Measurements from ENCODE around the gene MED23. TPM values are rescaled to one million over a fixed set of nuclear protein-coding genes. Genes with fewer than 3 reads are reported as not detected.

Gene MED23
- total RNA-seq, 4 donors from 2014 or later: 17.1 to 21.2 (median 18.7) TPM

GRCh38 chr6:131575834-131576478, 52.1 kb downstream of the MED23 start:
- intact Hi-C loops (cut with DNase I): no loop called here
- DNase-seq (ENCODE audit: extremely low spot score): no peak
- H3K27ac ChIP-seq (replicated peaks in 1 of 4): no peak overlapping the region
- no peaks in the 10 kb centered on the region for H3K27me3 ChIP-seq
- H3K36me3 ChIP-seq: peaks cover 2 to 65% (median 21%) of the 10 kb centered on the region in 4 donors
- no peaks in the 10 kb centered on the region for H3K4me1 ChIP-seq
- H3K4me3 ChIP-seq: no peak overlapping the region
- TF ChIP-seq, protein P1, sequence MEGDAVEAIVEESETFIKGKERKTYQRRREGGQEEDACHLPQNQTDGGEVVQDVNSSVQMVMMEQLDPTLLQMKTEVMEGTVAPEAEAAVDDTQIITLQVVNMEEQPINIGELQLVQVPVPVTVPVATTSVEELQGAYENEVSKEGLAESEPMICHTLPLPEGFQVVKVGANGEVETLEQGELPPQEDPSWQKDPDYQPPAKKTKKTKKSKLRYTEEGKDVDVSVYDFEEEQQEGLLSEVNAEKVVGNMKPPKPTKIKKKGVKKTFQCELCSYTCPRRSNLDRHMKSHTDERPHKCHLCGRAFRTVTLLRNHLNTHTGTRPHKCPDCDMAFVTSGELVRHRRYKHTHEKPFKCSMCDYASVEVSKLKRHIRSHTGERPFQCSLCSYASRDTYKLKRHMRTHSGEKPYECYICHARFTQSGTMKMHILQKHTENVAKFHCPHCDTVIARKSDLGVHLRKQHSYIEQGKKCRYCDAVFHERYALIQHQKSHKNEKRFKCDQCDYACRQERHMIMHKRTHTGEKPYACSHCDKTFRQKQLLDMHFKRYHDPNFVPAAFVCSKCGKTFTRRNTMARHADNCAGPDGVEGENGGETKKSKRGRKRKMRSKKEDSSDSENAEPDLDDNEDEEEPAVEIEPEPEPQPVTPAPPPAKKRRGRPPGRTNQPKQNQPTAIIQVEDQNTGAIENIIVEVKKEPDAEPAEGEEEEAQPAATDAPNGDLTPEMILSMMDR (IDR thresholded peaks at IDR 0.05): no peak
- no peak for TF ChIP-seq EP300 (IDR thresholded peaks at IDR 0.05)
- TF ChIP-seq POLR2AphosphoS5 (IDR thresholded peaks at IDR 0.05): no peak
- TF ChIP-seq POLR2A (IDR thresholded peaks at IDR 0.05; ENCODE audit: low read depth): no peak
- 95% methylated on average over 5 of the region's 5 CpGs for WGBS
- no peaks in the 10 kb centered on the region for H3K9me3 ChIP-seq

- TF ChIP-seq, protein P1 (IDR thresholded peaks at IDR 0.05): no peak
- TF ChIP-seq POLR2AphosphoS5 (IDR thresholded peaks at IDR 0.05): no peak
- TF ChIP-seq POLR2A (IDR thresholded peaks at IDR 0.05; ENCODE audit: low read depth): no peak
- TF ChIP-seq EP300 (IDR thresholded peaks at IDR 0.05): no peak
- Histone ChIP-seq H3K27me3 (no peaks in the 10 kb centered on the region), H3K27ac (replicated peaks in 1 of 4) (no peak overlapping the region), H3K9me3 (no peaks in the 10 kb centered on the region), H3K4me1 (no peaks in the 10 kb centered on the region), H3K36me3 (peaks cover 2 to 52% (median 11%) of the 10 kb centered on the region in 4 donors), H3K4me3 (no peak overlapping the region)
- DNase-seq (ENCODE audit: extremely low spot score): no peak
- intact Hi-C loops (cut with DNase I): no loop called here
- 96% methylated on average over 4 of the region's 4 CpGs for WGBS
Observed at GRCh38 chr6:131574686-131575085, 53.4 kb downstream of the MED23 start.

DNA sequence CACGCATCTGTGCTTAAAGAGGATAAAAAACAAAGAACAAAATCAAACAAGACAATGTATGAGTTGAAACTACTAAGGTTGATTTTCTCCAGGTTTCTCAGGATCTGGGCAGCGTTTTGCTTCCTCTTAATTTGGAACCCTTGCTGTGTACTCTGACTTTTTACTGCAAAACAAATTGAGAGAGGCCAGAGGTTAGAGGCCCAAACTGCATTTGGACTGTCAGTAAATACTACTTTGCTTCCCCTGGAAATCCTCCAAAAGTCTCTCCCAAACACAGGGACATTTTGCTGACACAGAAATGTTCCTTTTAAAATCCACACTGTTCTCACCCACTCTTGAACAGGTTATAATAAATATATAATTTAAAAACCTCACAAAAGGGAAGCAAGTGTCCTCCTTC, 53.9 kb downstream of the MED23 start:
- TF ChIP-seq POLR2A (IDR thresholded peaks at IDR 0.05; ENCODE audit: low read depth) (no peak), POLR2AphosphoS5 (IDR thresholded peaks at IDR 0.05) (no peak), EP300 (IDR thresholded peaks at IDR 0.05) (no peak)
- TF ChIP-seq, protein P1 (IDR thresholded peaks at IDR 0.05): no peak
- H3K27ac ChIP-seq (replicated peaks in 1 of 4): no peak overlapping the region
- H3K9me3 ChIP-seq: no peaks in the 10 kb centered on the region
- 80% methylated on average over 2 of the region's 2 CpGs for WGBS
- no peaks in the 10 kb centered on the region for H3K4me1 ChIP-seq
- DNase-seq (ENCODE audit: extremely low spot score): no peak
- no peak overlapping the region for H3K4me3 ChIP-seq
- H3K27me3 ChIP-seq: no peaks in the 10 kb centered on the region
- peaks cover 2 to 46% (median 9%) of the 10 kb centered on the region in 4 donors for H3K36me3 ChIP-seq
- intact Hi-C loops (cut with DNase I): no loop called here

DNA sequence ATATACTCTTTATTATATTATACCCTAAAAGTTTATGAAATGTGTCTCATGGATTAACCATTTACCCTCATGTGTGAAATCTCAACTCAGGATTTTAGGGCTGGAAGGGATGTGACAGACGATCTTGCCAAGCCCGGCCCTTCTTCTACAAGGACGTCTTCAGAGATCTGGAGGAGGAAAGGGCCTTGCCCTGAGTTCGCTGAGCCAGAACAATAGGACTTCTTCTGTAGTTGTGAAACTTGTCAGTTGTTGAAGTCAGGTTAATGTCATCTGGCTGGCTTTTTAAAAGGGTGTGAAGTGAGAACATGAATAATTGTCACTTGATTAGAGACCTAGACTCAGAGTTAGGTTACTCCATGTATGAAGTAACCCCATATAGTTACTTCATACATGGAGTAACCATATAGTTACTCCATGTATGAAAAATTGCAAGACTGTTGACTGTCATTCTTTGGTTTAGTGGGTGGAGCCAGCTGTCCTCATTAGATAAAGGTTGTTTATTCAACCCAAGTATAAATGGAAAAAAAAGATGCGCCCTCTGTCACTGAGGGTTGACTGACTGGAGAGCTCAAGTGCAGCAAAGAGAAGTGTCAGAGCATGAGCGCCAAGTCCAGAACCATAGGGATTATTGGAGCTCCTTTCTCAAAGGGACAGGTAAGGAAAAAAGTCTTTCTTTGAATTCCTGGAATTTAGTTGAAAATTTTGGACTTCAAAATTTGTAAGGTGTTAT, 55.2 kb downstream of the MED23 start, which contains the start of gene ARG1:
Gene ARG1, plus strand, starts transcription at position 541 of the 730 bp plus-strand sequence. Its CDS starts 57 bp downstream, at position 598.
- 95% methylated on average over 6 of the region's 6 CpGs for WGBS

More for the DNA sequence above, 55.2 kb downstream of the MED23 start, which contains the start of gene ARG1:
- intact Hi-C loops (cut with DNase I): no loop called here
- no peak for DNase-seq (ENCODE audit: extremely low spot score)
- no peaks in the 10 kb centered on the region for H3K9me3 ChIP-seq
- H3K4me1 ChIP-seq: no peaks in the 10 kb centered on the region
- TF ChIP-seq POLR2AphosphoS5 (IDR thresholded peaks at IDR 0.05) (no peak), POLR2A (IDR thresholded peaks at IDR 0.05; ENCODE audit: low read depth) (no peak), EP300 (IDR thresholded peaks at IDR 0.05) (no peak)
- TF ChIP-seq, protein P1 (IDR thresholded peaks at IDR 0.05): no peak
- H3K27ac ChIP-seq (replicated peaks in 1 of 4): no peak within 1 kb of the TSS
- H3K27me3 ChIP-seq: no peaks in the 10 kb centered on the region
- H3K36me3 ChIP-seq: peaks cover 0 to 34% (median 2%) of the 10 kb centered on the region in 4 donors
- no peak within 1 kb of the TSS for H3K4me3 ChIP-seq

All from esophagus muscularis mucosa (tissue), 4 donors.